Measurements from ENCODE around the gene IRS2. TPM values are rescaled to one million over a fixed set of nuclear protein-coding genes. Genes with fewer than 3 reads are reported as not detected.

Gene IRS2
- total RNA-seq, 2 experiments from 2014 or later = 2.8 TPM

DNA sequence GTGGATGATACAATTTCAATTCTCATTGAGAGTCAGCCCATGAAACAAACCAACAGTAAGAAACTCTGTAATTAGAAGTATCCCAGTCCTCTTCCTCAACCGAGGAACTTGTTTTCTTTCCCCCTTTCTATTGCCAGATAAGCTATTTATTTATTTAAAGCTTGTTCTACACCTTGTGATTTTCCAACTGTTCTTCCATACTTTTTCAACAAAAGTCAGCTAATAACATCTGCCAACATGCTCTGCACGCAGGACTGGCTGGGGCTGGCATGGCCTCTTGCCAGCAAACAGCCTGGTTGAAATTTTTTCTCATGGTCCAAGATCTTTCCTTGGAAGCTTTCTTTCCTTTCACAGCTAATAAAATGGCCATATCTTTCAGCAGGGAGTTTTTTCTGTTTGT lies 2.9 kb upstream of the IRS2 start:
- no peak overlapping the region for H3K4me3 Mint-ChIP-seq

DNA sequence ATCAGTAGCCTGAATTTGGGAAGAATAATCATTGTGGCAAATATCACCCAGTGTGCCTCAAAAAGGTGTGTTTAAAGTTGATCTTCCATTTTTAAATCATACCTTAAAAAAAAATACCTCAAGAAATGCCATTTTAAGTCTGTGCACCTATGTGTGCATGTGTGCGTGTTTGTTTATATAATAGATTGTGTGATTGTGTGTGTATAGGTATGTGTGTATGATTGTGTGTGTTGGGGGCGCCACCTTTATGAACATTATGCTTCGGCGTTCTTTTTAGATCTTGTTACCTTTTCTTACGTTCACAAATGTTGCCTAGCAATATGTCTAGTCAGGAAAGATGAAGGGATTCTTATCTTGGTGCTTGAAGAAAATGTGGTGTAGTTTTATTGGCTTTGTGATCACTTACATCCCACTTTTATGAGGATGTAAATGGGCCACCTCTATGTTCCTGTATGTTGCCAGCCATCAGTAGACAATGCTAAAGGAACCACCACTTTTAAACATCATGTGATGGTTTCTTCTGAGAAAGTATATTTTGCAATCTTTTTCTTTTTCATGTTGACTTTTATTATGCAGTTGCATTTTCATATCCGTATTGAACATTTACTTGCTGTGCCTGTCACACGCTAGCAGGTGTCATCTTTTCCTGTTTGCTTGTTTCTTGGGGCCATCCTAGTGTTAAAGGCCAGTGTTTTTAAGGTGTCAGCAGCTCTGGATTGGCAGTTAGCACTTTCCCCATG lies 2.2 kb upstream of the IRS2 start:
- Mint-ChIP-seq H3K4me1 (ENCODE audit: low read depth) (peaks cover 9% of the 10 kb centered on the region), H3K36me3 (ENCODE audit: low read depth) (peaks cover 1% of the 10 kb centered on the region), H3K9me3 (no peaks in the 10 kb centered on the region), H3K27ac (no peak overlapping the region), H3K27me3 (peaks cover 13% of the 10 kb centered on the region), H3K4me3 (no peak overlapping the region)
- DNase-seq (no peak), ATAC-seq (no peak)
- ChIA-PET POLR2A (interaction anchor here (1.5 kb wide), 1 partner anchor 18 kb away, joined by 4 read pairs; no protein-coding TSS in a partner anchor), CTCF (interaction anchor here (1.1 kb wide), 1 partner anchor 8 kb away, joined by 3 read pairs; no protein-coding TSS in a partner anchor)
- no peak for TF ChIP-seq CTCF (IDR thresholded peaks at IDR 0.05)
- intact Hi-C loops (cut with micrococcal nuclease) = no loop called here

More for the DNA sequence above, 2.9 kb upstream of the IRS2 start:
- H3K27me3 Mint-ChIP-seq = peaks cover 13% of the 10 kb centered on the region
- ATAC-seq (no peak), DNase-seq (no peak)
- intact Hi-C loops (cut with micrococcal nuclease) = no loop called here
- no peaks in the 10 kb centered on the region for H3K9me3 Mint-ChIP-seq
- ChIA-PET CTCF (interaction anchor here (0.8 to 1.1 kb wide), 4 partner anchors 9 to 769 kb away, joined by 3 to 4 read pairs (median 3); no protein-coding TSS in a partner anchor), POLR2A (no interaction called here)
- no peaks in the 10 kb centered on the region for H3K36me3 Mint-ChIP-seq (ENCODE audit: low read depth)
- H3K4me1 Mint-ChIP-seq (ENCODE audit: low read depth) = peaks cover 9% of the 10 kb centered on the region
- H3K27ac Mint-ChIP-seq = no peak overlapping the region
- TF ChIP-seq CTCF (IDR thresholded peaks at IDR 0.05) = no peak

DNA sequence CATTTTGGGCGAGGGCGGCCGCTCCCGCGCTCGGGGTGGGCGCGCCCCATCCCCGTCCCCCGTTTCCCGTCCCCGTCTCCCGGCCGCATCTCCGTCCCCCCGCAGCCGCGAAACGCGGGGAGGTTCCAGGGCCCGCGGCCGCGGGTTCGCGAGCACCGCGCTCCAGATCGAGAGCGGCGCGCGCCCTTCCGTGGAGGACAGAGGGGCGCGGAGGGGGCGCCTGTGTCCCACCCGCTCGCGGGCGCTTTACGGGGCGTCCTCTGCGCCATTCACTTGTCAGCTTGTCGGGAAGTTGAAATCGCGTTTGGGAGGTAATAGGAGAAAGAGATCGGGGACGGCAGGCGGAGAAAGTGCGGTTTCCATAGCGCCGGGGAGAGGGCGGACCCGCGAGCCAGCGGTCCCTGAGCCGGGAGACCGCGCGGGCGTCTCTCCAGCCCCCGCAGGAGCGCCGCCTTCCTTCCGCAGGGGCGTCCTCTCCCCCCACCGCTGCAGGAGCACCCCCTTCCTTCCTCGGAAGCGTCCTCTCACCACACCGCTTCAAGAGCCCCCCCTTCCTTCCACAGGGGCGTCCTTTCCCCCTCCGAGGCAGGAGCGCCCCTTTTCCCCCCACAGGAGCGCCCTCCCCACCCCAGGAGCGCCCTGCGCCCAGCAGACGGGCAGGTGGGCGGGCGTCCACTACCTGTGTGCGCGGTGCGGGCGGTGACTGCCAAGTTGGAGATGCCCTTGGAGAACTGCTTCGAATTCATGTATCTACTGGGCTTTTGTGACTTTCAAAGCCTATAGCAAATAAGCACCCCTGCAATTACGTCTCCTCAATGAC lies 962 bp upstream of the IRS2 start:
- Mint-ChIP-seq H3K9me3 (no peaks in the 10 kb centered on the region), H3K4me3 (peak overlapping the region; percentile 72), H3K4me1 (ENCODE audit: low read depth) (peaks cover 9% of the 10 kb centered on the region), H3K27ac (peak overlapping the region; percentile 52), H3K36me3 (ENCODE audit: low read depth) (peaks cover 3% of the 10 kb centered on the region), H3K27me3 (peaks cover 13% of the 10 kb centered on the region)
- ChIA-PET CTCF (no interaction called here), POLR2A (interaction anchor here (0.8 to 1.5 kb wide), 2 partner anchors 11 to 16 kb away, joined by 4 to 7 read pairs; no protein-coding TSS in a partner anchor)
- intact Hi-C loops (cut with micrococcal nuclease) = no loop called here
- no peak for ATAC-seq
- peak; percentile 37 for DNase-seq
- TF ChIP-seq CTCF (IDR thresholded peaks at IDR 0.05) = no peak

DNA sequence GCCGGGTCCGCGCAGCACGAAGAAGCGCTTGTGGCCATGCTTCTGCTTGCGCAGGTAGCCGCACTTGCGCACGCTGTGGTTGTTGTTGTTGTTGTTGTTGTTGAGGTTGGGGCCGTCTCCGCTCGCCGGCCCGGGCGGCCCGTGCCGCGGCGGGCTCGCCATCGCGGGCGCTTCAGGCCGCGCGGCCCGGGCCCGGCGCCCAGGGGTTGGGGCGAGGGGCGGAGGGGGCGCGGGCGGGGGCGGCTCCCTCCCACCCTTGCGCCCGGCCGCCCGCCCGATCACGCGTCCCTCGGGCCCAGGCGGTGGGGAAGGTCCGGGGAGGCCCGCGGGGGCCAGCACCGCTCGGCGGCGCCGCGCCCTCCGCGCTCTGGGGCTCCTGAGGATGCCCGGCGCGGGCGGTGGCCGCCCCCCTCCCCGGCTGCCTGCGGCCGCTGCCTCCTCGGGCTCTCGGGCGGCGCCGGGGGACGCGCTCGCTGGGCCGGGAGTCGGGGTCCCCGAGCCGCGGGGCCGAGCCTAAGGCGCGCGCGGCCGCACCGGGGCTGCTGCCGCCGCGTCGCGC lies 412 bp downstream of the IRS2 start:
- peak; percentile 7 for ATAC-seq
- DNase-seq = no peak
- Mint-ChIP-seq H3K4me3 (peak overlapping the region; percentile 64), H3K36me3 (ENCODE audit: low read depth) (peaks cover 3% of the 10 kb centered on the region), H3K27ac (no peak overlapping the region), H3K9me3 (no peaks in the 10 kb centered on the region), H3K27me3 (peaks cover 11% of the 10 kb centered on the region), H3K4me1 (ENCODE audit: low read depth) (peaks cover 13% of the 10 kb centered on the region)
- ChIA-PET CTCF (interaction anchor here (1.3 kb wide), 2 partner anchors 24 to 176 kb away, joined by 7 to 8 read pairs; no protein-coding TSS in a partner anchor), POLR2A (no interaction called here)
- intact Hi-C loops (cut with micrococcal nuclease) = no loop called here
- no peak for TF ChIP-seq CTCF (IDR thresholded peaks at IDR 0.05)

All from activated CD8-positive, alpha-beta T cell treated with anti-CD3 and anti-CD28 coated beads for 36 hours (primary cell).